Subcutaneous abdominal adipose tissue (tissue), 5 donors: ENCODE results near the gene ACER3.
"Not testable (repeated sequence)": the region's sequence is repeated elsewhere in the genome, so short reads cannot be mapped to it uniquely, and the experiment has no call there.

ENCODE experiments used
- H3K27ac ChIP-seq: one replicate; pipeline ENCODE4 v1.7.0; 2013; ENCODE audit warnings: low read depth, mild to moderate bottlenecking, inconsistent platforms, low read length, moderate library complexity
- H3K27me3 ChIP-seq, 5 donors: one replicate each; pipeline ENCODE4 v1.7.0; 2013; ENCODE audit warnings: low read length in 5 of 5, inconsistent platforms in 1 of 5; ENCODE audit not compliant: control insufficient read depth in 5 of 5, insufficient read depth in 4 of 5
- H3K36me3 ChIP-seq, 5 donors: one replicate each; pipeline ENCODE4 v1.7.0; 2013; ENCODE audit warnings: low read length in 5 of 5; ENCODE audit not compliant: control insufficient read depth in 5 of 5, insufficient read depth in 5 of 5
- H3K4me1 ChIP-seq, 5 donors: one replicate each; pipeline ENCODE4 v1.7.0; 2013; ENCODE audit warnings: low read length in 5 of 5, mild to moderate bottlenecking in 3 of 5, moderate library complexity in 1 of 5; ENCODE audit not compliant: control insufficient read depth in 5 of 5, insufficient read depth in 5 of 5
- H3K4me3 ChIP-seq, 5 donors: one replicate each; pipeline ENCODE4 v1.7.0; 2013; ENCODE audit warnings: low read length in 5 of 5, low read depth in 1 of 5
- H3K9ac ChIP-seq, 5 donors: one replicate each; pipeline ENCODE4 v1.7.0; 2013; ENCODE audit warnings: low read length in 5 of 5, mild to moderate bottlenecking in 4 of 5, moderate library complexity in 3 of 5
- H3K9me3 ChIP-seq, 5 donors: one replicate each; pipeline ENCODE4 v1.7.0; 2013; ENCODE audit warnings: low read length in 5 of 5; ENCODE audit not compliant: control insufficient read depth in 5 of 5
- donor health status: healthy.
- donor health status: healthy.
- donor health status: healthy.
- donor health status: healthy.
- donor health status: healthy.

Gene ACER3

GRCh38 chr11:76824980-76825725 lies 35.6 kb upstream of the ACER3 start:
- Histone ChIP-seq H3K27ac (peak overlapping the region; percentile 76), H3K4me1 (peaks cover 5 to 34% (median 19%) of the 10 kb centered on the region in 5 donors), H3K27me3 (no peaks in the 10 kb centered on the region), H3K36me3 (no peaks in the 10 kb centered on the region), H3K4me3 (no peak overlapping the region), H3K9ac (no peak overlapping the region), H3K9me3 (no peaks in the 10 kb centered on the region)

- no peak overlapping the region for H3K9ac ChIP-seq
- peaks cover 5 to 35% (median 23%) of the 10 kb centered on the region in 5 donors for H3K4me1 ChIP-seq
- H3K4me3 ChIP-seq = no peak overlapping the region
- no peaks in the 10 kb centered on the region for H3K27me3 ChIP-seq
- H3K36me3 ChIP-seq = no peaks in the 10 kb centered on the region
- no peaks in the 10 kb centered on the region for H3K9me3 ChIP-seq
- peak overlapping the region; percentile 76 for H3K27ac ChIP-seq
Measured at GRCh38 chr11:76825726-76826396, 34.9 kb upstream of the ACER3 start.

GRCh38 chr11:76826508-76826907 lies 34.2 kb upstream of the ACER3 start:
- not testable (repeated sequence) for H3K36me3 ChIP-seq, H3K27me3 ChIP-seq, H3K27ac ChIP-seq, H3K9ac ChIP-seq, H3K4me3 ChIP-seq, H3K9me3 ChIP-seq
- peaks cover 5 to 38% (median 24%) of the 10 kb centered on the region in 5 donors for H3K4me1 ChIP-seq

- not testable (repeated sequence) for H3K36me3 ChIP-seq, H3K4me3 ChIP-seq, H3K9ac ChIP-seq, H3K9me3 ChIP-seq, H3K27ac ChIP-seq, H3K27me3 ChIP-seq
- peaks cover 5 to 38% (median 24%) of the 10 kb centered on the region in 5 donors for H3K4me1 ChIP-seq
Measured at GRCh38 chr11:76827005-76827404, 33.7 kb upstream of the ACER3 start.

- Histone ChIP-seq H3K36me3 (no peaks in the 10 kb centered on the region), H3K9me3 (no peaks in the 10 kb centered on the region), H3K4me1 (peaks cover 0 to 26% (median 16%) of the 10 kb centered on the region in 5 donors), H3K27me3 (no peaks in the 10 kb centered on the region), H3K27ac (no peak overlapping the region), H3K4me3 (no peak overlapping the region), H3K9ac (no peak overlapping the region)
Measured at GRCh38 chr11:76830639-76831327, 29.9 kb upstream of the ACER3 start.

- Histone ChIP-seq H3K9me3 (no peaks in the 10 kb centered on the region), H3K4me1 (peaks cover 3 to 32% (median 23%) of the 10 kb centered on the region in 5 donors), H3K9ac (no peak overlapping the region), H3K27me3 (no peaks in the 10 kb centered on the region), H3K36me3 (no peaks in the 10 kb centered on the region), H3K4me3 (no peak overlapping the region), H3K27ac (no peak overlapping the region)
Measured at GRCh38 chr11:76831686-76832310, 28.9 kb upstream of the ACER3 start.

- no peaks in the 10 kb centered on the region for H3K36me3 ChIP-seq
- H3K4me3 ChIP-seq = no peak overlapping the region
- no peak overlapping the region for H3K27ac ChIP-seq
- no peaks in the 10 kb centered on the region for H3K27me3 ChIP-seq
- H3K9ac ChIP-seq = no peak overlapping the region
- H3K4me1 ChIP-seq = peaks cover 3 to 38% (median 25%) of the 10 kb centered on the region in 5 donors
- no peaks in the 10 kb centered on the region for H3K9me3 ChIP-seq
Measured at GRCh38 chr11:76832361-76832760, 28.4 kb upstream of the ACER3 start.

- no peaks in the 10 kb centered on the region for H3K36me3 ChIP-seq
- H3K4me3 ChIP-seq = no peak overlapping the region
- no peak overlapping the region for H3K9ac ChIP-seq
- H3K27ac ChIP-seq = no peak overlapping the region
- H3K4me1 ChIP-seq = peaks cover 8 to 54% (median 36%) of the 10 kb centered on the region in 5 donors
- no peaks in the 10 kb centered on the region for H3K27me3 ChIP-seq
- no peaks in the 10 kb centered on the region for H3K9me3 ChIP-seq
Measured at GRCh38 chr11:76834151-76834550, 26.6 kb upstream of the ACER3 start.

- peaks cover 9 to 57% (median 36%) of the 10 kb centered on the region in 5 donors for H3K4me1 ChIP-seq
- H3K9me3 ChIP-seq = no peaks in the 10 kb centered on the region
- no peak overlapping the region for H3K27ac ChIP-seq
- no peak overlapping the region for H3K9ac ChIP-seq
- no peaks in the 10 kb centered on the region for H3K27me3 ChIP-seq
- H3K4me3 ChIP-seq = no peak overlapping the region
- H3K36me3 ChIP-seq = no peaks in the 10 kb centered on the region
Measured at GRCh38 chr11:76835036-76835435, 25.7 kb upstream of the ACER3 start.
